HEK293 (cell line): ENCODE measurements around the gene MAN1B1.

Experiments used
- YY1 ChIP-seq: fragments of 450-650 bp; formaldehyde crosslinking; IDR thresholded peaks from 2 replicates; pipeline ENCODE4 v1.5.1; 2018; ENCODE audit warnings: missing biosample characterization, missing genetic modification characterization
- ZNF324 ChIP-seq: fragments of 450-650 bp; formaldehyde crosslinking; IDR thresholded peaks from 2 replicates; pipeline ENCODE4 v1.5.1; 2016; ENCODE audit warnings: missing biosample characterization, missing genetic modification characterization
- ZNF335 ChIP-seq: fragments of 450-650 bp; formaldehyde crosslinking; conservative IDR thresholded peaks from 2 replicates; pipeline ENCODE4 v1.5.1; 2016; ENCODE audit warnings: missing biosample characterization, missing genetic modification characterization
- ZNF354C ChIP-seq: fragments of 450-650 bp; formaldehyde crosslinking; IDR thresholded peaks from 2 replicates; pipeline ENCODE4 v1.5.1; 2016; ENCODE audit warnings: missing biosample characterization, missing genetic modification characterization, low read depth, borderline replicate concordance
- TF ChIP-seq, protein P1 (sequence below): fragments of 450-650 bp; formaldehyde crosslinking; IDR thresholded peaks from 2 replicates; pipeline ENCODE4 v1.5.1; 2016; ENCODE audit warnings: missing biosample characterization, missing genetic modification characterization
- TF ChIP-seq, protein P2 (sequence below): fragments of 450-650 bp; formaldehyde crosslinking; IDR thresholded peaks from 2 replicates; pipeline ENCODE4 v1.5.1; 2016; ENCODE audit warnings: missing biosample characterization, missing genetic modification characterization, low read depth
- TF ChIP-seq, protein P3 (sequence below): fragments of 450-650 bp; IDR thresholded peaks from 2 replicates; pipeline ENCODE4 v1.5.1; 2018; ENCODE audit warnings: missing biosample characterization, mild to moderate bottlenecking, missing genetic modification characterization
- TF ChIP-seq, protein P4 (sequence below): fragments of 450-650 bp; formaldehyde crosslinking; IDR thresholded peaks from 2 replicates; pipeline ENCODE4 v1.5.1; 2016; ENCODE audit warnings: missing biosample characterization, missing genetic modification characterization
- TF ChIP-seq, protein P5 (sequence below): sonication (generic); formaldehyde crosslinking; IDR thresholded peaks from 2 replicates; pipeline ENCODE4 v1.8.1; 2022; ENCODE audit warnings: mild to moderate bottlenecking, moderate library complexity, missing genetic modification reagents
- TF ChIP-seq, protein P6 (sequence below): IDR thresholded peaks from 2 replicates; pipeline ENCODE4 v1.6.1; 2011; ENCODE audit warnings: mild to moderate bottlenecking, low read depth, low read length, borderline replicate concordance
- TF ChIP-seq, protein P7 (sequence below): fragments of 450-650 bp; formaldehyde crosslinking; IDR thresholded peaks from 2 replicates; pipeline ENCODE4 v1.5.1; 2016; ENCODE audit warnings: missing biosample characterization, missing genetic modification characterization

DNA sequence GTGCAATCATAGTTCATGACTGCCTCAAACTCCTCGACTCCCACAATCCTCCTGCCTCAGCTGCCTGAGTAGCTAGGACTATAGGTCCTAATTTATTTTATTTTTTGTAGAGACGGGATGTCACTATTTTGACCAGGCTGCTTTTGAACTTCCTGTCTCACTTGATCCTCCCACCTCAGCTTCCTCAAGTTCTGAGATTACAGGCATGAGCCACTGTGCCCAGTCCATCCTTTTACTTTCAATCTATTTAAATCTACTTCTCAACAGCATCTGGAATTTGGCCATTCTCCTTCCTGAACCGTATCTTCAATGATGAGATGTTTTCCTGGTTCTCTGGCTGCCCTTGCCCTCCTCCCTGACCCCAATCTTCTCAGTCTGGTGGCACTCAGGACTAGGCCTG is 40.0 kb downstream of the MAN1B1 start:
- TF ChIP-seq, protein P1, sequence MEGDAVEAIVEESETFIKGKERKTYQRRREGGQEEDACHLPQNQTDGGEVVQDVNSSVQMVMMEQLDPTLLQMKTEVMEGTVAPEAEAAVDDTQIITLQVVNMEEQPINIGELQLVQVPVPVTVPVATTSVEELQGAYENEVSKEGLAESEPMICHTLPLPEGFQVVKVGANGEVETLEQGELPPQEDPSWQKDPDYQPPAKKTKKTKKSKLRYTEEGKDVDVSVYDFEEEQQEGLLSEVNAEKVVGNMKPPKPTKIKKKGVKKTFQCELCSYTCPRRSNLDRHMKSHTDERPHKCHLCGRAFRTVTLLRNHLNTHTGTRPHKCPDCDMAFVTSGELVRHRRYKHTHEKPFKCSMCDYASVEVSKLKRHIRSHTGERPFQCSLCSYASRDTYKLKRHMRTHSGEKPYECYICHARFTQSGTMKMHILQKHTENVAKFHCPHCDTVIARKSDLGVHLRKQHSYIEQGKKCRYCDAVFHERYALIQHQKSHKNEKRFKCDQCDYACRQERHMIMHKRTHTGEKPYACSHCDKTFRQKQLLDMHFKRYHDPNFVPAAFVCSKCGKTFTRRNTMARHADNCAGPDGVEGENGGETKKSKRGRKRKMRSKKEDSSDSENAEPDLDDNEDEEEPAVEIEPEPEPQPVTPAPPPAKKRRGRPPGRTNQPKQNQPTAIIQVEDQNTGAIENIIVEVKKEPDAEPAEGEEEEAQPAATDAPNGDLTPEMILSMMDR (tag by site-specific recombination), result no peak
- TF ChIP-seq, protein P2, sequence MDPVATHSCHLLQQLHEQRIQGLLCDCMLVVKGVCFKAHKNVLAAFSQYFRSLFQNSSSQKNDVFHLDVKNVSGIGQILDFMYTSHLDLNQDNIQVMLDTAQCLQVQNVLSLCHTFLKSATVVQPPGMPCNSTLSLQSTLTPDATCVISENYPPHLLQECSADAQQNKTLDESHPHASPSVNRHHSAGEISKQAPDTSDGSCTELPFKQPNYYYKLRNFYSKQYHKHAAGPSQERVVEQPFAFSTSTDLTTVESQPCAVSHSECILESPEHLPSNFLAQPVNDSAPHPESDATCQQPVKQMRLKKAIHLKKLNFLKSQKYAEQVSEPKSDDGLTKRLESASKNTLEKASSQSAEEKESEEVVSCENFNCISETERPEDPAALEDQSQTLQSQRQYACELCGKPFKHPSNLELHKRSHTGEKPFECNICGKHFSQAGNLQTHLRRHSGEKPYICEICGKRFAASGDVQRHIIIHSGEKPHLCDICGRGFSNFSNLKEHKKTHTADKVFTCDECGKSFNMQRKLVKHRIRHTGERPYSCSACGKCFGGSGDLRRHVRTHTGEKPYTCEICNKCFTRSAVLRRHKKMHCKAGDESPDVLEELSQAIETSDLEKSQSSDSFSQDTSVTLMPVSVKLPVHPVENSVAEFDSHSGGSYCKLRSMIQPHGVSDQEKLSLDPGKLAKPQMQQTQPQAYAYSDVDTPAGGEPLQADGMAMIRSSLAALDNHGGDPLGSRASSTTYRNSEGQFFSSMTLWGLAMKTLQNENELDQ, result no peak
- TF ChIP-seq, protein P3, sequence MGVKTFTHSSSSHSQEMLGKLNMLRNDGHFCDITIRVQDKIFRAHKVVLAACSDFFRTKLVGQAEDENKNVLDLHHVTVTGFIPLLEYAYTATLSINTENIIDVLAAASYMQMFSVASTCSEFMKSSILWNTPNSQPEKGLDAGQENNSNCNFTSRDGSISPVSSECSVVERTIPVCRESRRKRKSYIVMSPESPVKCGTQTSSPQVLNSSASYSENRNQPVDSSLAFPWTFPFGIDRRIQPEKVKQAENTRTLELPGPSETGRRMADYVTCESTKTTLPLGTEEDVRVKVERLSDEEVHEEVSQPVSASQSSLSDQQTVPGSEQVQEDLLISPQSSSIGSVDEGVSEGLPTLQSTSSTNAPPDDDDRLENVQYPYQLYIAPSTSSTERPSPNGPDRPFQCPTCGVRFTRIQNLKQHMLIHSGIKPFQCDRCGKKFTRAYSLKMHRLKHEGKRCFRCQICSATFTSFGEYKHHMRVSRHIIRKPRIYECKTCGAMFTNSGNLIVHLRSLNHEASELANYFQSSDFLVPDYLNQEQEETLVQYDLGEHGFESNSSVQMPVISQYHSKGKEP, result no peak
- TF ChIP-seq ZNF335 (tag by site-specific recombination) (no peak), ZNF324 (tag by site-specific recombination) (no peak), ZNF354C (tag by site-specific recombination) (no peak), YY1 (tag by site-specific recombination) (no peak)
- TF ChIP-seq, protein P4, sequence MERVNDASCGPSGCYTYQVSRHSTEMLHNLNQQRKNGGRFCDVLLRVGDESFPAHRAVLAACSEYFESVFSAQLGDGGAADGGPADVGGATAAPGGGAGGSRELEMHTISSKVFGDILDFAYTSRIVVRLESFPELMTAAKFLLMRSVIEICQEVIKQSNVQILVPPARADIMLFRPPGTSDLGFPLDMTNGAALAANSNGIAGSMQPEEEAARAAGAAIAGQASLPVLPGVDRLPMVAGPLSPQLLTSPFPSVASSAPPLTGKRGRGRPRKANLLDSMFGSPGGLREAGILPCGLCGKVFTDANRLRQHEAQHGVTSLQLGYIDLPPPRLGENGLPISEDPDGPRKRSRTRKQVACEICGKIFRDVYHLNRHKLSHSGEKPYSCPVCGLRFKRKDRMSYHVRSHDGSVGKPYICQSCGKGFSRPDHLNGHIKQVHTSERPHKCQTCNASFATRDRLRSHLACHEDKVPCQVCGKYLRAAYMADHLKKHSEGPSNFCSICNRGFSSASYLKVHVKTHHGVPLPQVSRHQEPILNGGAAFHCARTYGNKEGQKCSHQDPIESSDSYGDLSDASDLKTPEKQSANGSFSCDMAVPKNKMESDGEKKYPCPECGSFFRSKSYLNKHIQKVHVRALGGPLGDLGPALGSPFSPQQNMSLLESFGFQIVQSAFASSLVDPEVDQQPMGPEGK (tag by site-specific recombination), result no peak
- TF ChIP-seq, protein P5, sequence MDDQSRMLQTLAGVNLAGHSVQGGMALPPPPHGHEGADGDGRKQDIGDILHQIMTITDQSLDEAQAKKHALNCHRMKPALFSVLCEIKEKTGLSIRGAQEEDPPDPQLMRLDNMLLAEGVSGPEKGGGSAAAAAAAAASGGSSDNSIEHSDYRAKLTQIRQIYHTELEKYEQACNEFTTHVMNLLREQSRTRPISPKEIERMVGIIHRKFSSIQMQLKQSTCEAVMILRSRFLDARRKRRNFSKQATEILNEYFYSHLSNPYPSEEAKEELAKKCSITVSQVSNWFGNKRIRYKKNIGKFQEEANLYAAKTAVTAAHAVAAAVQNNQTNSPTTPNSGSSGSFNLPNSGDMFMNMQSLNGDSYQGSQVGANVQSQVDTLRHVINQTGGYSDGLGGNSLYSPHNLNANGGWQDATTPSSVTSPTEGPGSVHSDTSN (CRISPR knock-in tag), result no peak
- TF ChIP-seq, protein P6, sequence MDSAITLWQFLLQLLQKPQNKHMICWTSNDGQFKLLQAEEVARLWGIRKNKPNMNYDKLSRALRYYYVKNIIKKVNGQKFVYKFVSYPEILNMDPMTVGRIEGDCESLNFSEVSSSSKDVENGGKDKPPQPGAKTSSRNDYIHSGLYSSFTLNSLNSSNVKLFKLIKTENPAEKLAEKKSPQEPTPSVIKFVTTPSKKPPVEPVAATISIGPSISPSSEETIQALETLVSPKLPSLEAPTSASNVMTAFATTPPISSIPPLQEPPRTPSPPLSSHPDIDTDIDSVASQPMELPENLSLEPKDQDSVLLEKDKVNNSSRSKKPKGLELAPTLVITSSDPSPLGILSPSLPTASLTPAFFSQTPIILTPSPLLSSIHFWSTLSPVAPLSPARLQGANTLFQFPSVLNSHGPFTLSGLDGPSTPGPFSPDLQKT, result no peak
- TF ChIP-seq, protein P7, sequence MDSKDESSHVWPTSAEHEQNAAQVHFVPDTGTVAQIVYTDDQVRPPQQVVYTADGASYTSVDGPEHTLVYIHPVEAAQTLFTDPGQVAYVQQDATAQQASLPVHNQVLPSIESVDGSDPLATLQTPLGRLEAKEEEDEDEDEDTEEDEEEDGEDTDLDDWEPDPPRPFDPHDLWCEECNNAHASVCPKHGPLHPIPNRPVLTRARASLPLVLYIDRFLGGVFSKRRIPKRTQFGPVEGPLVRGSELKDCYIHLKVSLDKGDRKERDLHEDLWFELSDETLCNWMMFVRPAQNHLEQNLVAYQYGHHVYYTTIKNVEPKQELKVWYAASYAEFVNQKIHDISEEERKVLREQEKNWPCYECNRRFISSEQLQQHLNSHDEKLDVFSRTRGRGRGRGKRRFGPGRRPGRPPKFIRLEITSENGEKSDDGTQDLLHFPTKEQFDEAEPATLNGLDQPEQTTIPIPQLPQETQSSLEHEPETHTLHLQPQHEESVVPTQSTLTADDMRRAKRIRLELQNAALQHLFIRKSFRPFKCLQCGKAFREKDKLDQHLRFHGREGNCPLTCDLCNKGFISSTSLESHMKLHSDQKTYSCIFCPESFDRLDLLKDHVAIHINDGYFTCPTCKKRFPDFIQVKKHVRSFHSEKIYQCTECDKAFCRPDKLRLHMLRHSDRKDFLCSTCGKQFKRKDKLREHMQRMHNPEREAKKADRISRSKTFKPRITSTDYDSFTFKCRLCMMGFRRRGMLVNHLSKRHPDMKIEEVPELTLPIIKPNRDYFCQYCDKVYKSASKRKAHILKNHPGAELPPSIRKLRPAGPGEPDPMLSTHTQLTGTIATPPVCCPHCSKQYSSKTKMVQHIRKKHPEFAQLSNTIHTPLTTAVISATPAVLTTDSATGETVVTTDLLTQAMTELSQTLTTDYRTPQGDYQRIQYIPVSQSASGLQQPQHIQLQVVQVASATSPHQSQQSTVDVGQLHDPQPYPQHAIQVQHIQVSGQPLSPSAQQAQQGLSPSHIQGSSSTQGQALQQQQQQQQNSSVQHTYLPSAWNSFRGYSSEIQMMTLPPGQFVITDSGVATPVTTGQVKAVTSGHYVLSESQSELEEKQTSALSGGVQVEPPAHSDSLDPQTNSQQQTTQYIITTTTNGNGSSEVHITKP, result no peak
